HL-60 (cell line): ENCODE data around the gene XKR7.

ENCODE experiments used
- GABPA ChIP-seq: IDR thresholded peaks from 2 replicates; pipeline ENCODE4 v1.6.1; 2012; ENCODE audit warnings: low read depth
- POLR2AphosphoS5 ChIP-seq: IDR thresholded peaks from 2 replicates; pipeline ENCODE4 v1.6.1; 2012; ENCODE audit warnings: low read depth
- TF ChIP-seq, protein P1 (sequence below): IDR thresholded peaks from one replicate; pipeline ENCODE4 v1.5.1; 2011; ENCODE audit warnings: low read length, control low read depth, inconsistent platforms; ENCODE audit not compliant: insufficient read depth
- TF ChIP-seq, protein P2 (sequence below): IDR thresholded peaks from 2 replicates; pipeline ENCODE4 v1.6.1; 2012; ENCODE audit warnings: low read depth; ENCODE audit not compliant: insufficient replicate concordance

DNA sequence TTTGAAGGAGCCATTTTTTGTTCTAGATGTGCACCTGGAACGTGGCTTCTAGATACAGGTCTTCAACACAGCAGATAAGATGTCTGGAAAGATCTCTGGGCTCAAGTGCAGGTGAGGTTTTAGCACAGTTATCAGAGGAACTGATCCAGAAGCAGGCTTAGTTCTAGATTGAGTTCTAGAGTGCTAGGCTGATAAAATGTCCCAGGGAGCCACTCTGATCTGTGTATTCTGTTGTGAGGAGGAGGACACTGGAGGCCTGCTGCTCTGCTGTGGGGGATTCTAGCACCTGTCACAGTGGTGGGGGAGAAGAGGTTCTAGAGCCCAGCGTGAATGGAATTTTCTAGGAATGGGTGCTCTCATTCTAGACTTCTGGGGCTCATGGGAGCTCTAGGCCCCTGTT lies 30.3 kb downstream of the XKR7 start:
- TF ChIP-seq GABPA (no peak), POLR2AphosphoS5 (no peak)
- TF ChIP-seq, protein P1, sequence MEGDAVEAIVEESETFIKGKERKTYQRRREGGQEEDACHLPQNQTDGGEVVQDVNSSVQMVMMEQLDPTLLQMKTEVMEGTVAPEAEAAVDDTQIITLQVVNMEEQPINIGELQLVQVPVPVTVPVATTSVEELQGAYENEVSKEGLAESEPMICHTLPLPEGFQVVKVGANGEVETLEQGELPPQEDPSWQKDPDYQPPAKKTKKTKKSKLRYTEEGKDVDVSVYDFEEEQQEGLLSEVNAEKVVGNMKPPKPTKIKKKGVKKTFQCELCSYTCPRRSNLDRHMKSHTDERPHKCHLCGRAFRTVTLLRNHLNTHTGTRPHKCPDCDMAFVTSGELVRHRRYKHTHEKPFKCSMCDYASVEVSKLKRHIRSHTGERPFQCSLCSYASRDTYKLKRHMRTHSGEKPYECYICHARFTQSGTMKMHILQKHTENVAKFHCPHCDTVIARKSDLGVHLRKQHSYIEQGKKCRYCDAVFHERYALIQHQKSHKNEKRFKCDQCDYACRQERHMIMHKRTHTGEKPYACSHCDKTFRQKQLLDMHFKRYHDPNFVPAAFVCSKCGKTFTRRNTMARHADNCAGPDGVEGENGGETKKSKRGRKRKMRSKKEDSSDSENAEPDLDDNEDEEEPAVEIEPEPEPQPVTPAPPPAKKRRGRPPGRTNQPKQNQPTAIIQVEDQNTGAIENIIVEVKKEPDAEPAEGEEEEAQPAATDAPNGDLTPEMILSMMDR = no peak
- TF ChIP-seq, protein P2, sequence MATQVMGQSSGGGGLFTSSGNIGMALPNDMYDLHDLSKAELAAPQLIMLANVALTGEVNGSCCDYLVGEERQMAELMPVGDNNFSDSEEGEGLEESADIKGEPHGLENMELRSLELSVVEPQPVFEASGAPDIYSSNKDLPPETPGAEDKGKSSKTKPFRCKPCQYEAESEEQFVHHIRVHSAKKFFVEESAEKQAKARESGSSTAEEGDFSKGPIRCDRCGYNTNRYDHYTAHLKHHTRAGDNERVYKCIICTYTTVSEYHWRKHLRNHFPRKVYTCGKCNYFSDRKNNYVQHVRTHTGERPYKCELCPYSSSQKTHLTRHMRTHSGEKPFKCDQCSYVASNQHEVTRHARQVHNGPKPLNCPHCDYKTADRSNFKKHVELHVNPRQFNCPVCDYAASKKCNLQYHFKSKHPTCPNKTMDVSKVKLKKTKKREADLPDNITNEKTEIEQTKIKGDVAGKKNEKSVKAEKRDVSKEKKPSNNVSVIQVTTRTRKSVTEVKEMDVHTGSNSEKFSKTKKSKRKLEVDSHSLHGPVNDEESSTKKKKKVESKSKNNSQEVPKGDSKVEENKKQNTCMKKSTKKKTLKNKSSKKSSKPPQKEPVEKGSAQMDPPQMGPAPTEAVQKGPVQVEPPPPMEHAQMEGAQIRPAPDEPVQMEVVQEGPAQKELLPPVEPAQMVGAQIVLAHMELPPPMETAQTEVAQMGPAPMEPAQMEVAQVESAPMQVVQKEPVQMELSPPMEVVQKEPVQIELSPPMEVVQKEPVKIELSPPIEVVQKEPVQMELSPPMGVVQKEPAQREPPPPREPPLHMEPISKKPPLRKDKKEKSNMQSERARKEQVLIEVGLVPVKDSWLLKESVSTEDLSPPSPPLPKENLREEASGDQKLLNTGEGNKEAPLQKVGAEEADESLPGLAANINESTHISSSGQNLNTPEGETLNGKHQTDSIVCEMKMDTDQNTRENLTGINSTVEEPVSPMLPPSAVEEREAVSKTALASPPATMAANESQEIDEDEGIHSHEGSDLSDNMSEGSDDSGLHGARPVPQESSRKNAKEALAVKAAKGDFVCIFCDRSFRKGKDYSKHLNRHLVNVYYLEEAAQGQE = no peak
